Panc1 (cell line): Measurements from ENCODE around the gene ZNF407.

Source experiments
- CTCF ChIP-seq: fragments of 450-650 bp; IDR thresholded peaks from 2 replicates; pipeline ENCODE4 v1.5.1; 2017; ENCODE audit warnings: mild to moderate bottlenecking
- REST ChIP-seq, 2 experiments: IDR thresholded peaks; 2 replicates each; pipeline ENCODE4 v1.6.1; 2011 to 2012; ENCODE audit warnings: low read depth in 2 of 2, control low read depth in 1 of 2, low read length in 1 of 2, mild to moderate bottlenecking in 1 of 2, moderate library complexity in 1 of 2; ENCODE audit not compliant: insufficient read depth in 1 of 2
- SIN3A ChIP-seq: IDR thresholded peaks from 2 replicates; pipeline ENCODE4 v1.6.1; 2012; ENCODE audit warnings: low read depth, mild to moderate bottlenecking, low read length, moderate library complexity, borderline replicate concordance; ENCODE audit not compliant: insufficient read depth

DNA sequence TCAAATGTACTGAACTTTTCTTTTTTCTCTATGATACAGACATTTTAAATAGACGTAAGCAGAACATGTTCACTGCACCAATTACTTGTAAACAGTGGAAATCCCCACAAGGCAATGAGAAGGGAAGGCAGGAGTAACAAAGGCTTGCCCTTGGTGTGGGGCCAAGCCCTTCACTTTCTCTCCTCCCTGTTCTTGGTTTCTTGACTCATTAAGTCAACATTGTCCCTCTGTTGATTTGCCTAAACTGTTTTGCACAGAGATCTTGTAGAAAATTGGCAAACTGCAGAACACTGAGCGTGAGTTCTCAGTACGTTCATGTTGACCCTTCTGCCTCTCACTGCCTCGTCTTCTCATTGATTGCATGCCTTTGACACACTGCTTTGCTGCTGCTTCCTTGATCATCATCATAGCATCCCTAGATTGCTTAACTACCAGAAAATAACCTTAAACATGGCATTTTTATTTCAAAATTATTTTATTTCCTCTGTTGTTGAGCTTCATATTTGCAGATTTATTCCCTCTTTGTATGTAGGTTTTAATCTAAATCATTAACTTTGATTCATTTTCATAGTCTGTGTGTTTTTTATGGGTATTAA, 353.6 kb downstream of the ZNF407 start:
- TF ChIP-seq SIN3A (no peak), CTCF (no peak), REST (IDR thresholded peaks at IDR 0.05; ENCODE audit: insufficient read depth in 1 of 2, low read depth in 2 of 2, low read length in 1 of 2) (no peak)
